Activated naive CD8-positive, alpha-beta T cell treated with anti-CD3 and anti-CD28 coated beads for 36 hours (primary cell): Measurements from ENCODE around the gene WIPF3. TPM values are rescaled to one million over a fixed set of nuclear protein-coding genes. Genes with fewer than 3 reads are reported as not detected.

Experiments
- DNase-seq: peaks from one replicate; pipeline ENCODE4 v3.0.0; 2021
- H3K27ac Mint-ChIP-seq: one replicate; pipeline ENCODE4 v1.8.0; 2022; ENCODE audit warnings: mild to moderate bottlenecking, moderate library complexity, mixed read lengths
- H3K27me3 Mint-ChIP-seq: one replicate; pipeline ENCODE4 v1.8.0; 2022; ENCODE audit warnings: mild to moderate bottlenecking, mixed read lengths
- H3K36me3 Mint-ChIP-seq: one replicate; pipeline ENCODE4 v1.8.0; 2021; ENCODE audit warnings: mild to moderate bottlenecking, mixed read lengths
- H3K4me1 Mint-ChIP-seq: one replicate; pipeline ENCODE4 v1.8.0; 2021; ENCODE audit warnings: mixed read lengths
- H3K4me3 Mint-ChIP-seq: one replicate; pipeline ENCODE4 v1.8.0; 2022; ENCODE audit warnings: mild to moderate bottlenecking, moderate library complexity, mixed read lengths
- H3K9me3 Mint-ChIP-seq: one replicate; pipeline ENCODE4 v1.8.0; 2022; ENCODE audit warnings: mixed read lengths
- total RNA-seq, 2 experiments: library from RNA; stranded (reverse); gene quantifications; one replicate each; pipeline ENCODE4 v1.2.3, GENCODE V29; 2021

WIPF3 gene
- total RNA-seq, 2 experiments from 2014 or later = not detected

- no peak for DNase-seq
- H3K27me3 Mint-ChIP-seq = no peaks in the 10 kb centered on the region
- H3K27ac Mint-ChIP-seq = no peak overlapping the region
- H3K4me1 Mint-ChIP-seq = no peaks in the 10 kb centered on the region
- H3K36me3 Mint-ChIP-seq = no peaks in the 10 kb centered on the region
- H3K9me3 Mint-ChIP-seq = peaks cover 3% of the 10 kb centered on the region
- H3K4me3 Mint-ChIP-seq = no peak overlapping the region
Measured at GRCh38 chr7:29892231-29892630, 85.9 kb downstream of the WIPF3 start.

- H3K4me3 Mint-ChIP-seq = no peak overlapping the region
- H3K9me3 Mint-ChIP-seq = peaks cover 3% of the 10 kb centered on the region
- H3K27ac Mint-ChIP-seq = no peak overlapping the region
- DNase-seq = no peak
- H3K27me3 Mint-ChIP-seq = no peaks in the 10 kb centered on the region
- no peaks in the 10 kb centered on the region for H3K36me3 Mint-ChIP-seq
- H3K4me1 Mint-ChIP-seq = no peaks in the 10 kb centered on the region
Measured at GRCh38 chr7:29893351-29893965, 87.2 kb downstream of the WIPF3 start.

- Mint-ChIP-seq H3K4me1 (no peaks in the 10 kb centered on the region), H3K27ac (no peak overlapping the region), H3K9me3 (peaks cover 6% of the 10 kb centered on the region), H3K36me3 (no peaks in the 10 kb centered on the region), H3K4me3 (no peak overlapping the region), H3K27me3 (no peaks in the 10 kb centered on the region)
- no peak for DNase-seq
Measured at GRCh38 chr7:29894256-29894655, 87.9 kb downstream of the WIPF3 start.

- H3K27me3 Mint-ChIP-seq = no peaks in the 10 kb centered on the region
- no peaks in the 10 kb centered on the region for H3K36me3 Mint-ChIP-seq
- no peak for DNase-seq
- peaks cover 2% of the 10 kb centered on the region for H3K4me1 Mint-ChIP-seq
- H3K27ac Mint-ChIP-seq = no peak overlapping the region
- no peak overlapping the region for H3K4me3 Mint-ChIP-seq
- H3K9me3 Mint-ChIP-seq = peaks cover 6% of the 10 kb centered on the region
Measured at GRCh38 chr7:29895559-29895958, 89.3 kb downstream of the WIPF3 start.

- DNase-seq = no peak
- Mint-ChIP-seq H3K4me3 (no peak overlapping the region), H3K4me1 (peaks cover 2% of the 10 kb centered on the region), H3K36me3 (no peaks in the 10 kb centered on the region), H3K27ac (no peak overlapping the region), H3K27me3 (no peaks in the 10 kb centered on the region), H3K9me3 (peaks cover 6% of the 10 kb centered on the region)
Measured at GRCh38 chr7:29896685-29897411, 90.5 kb downstream of the WIPF3 start.

GRCh38 chr7:29898301-29898700 is 92.0 kb downstream of the WIPF3 start:
- H3K27me3 Mint-ChIP-seq = no peaks in the 10 kb centered on the region
- DNase-seq = no peak
- H3K4me3 Mint-ChIP-seq = no peak overlapping the region
- H3K27ac Mint-ChIP-seq = no peak overlapping the region
- H3K36me3 Mint-ChIP-seq = no peaks in the 10 kb centered on the region
- H3K4me1 Mint-ChIP-seq = peaks cover 2% of the 10 kb centered on the region
- H3K9me3 Mint-ChIP-seq = peaks cover 6% of the 10 kb centered on the region

GRCh38 chr7:29900745-29901144 is 94.4 kb downstream of the WIPF3 start:
- peaks cover 2% of the 10 kb centered on the region for H3K4me1 Mint-ChIP-seq
- H3K4me3 Mint-ChIP-seq = no peak overlapping the region
- H3K27ac Mint-ChIP-seq = no peak overlapping the region
- no peak for DNase-seq
- H3K9me3 Mint-ChIP-seq = peaks cover 10% of the 10 kb centered on the region
- peaks cover 3% of the 10 kb centered on the region for H3K36me3 Mint-ChIP-seq
- H3K27me3 Mint-ChIP-seq = no peaks in the 10 kb centered on the region

- peaks cover 16% of the 10 kb centered on the region for H3K36me3 Mint-ChIP-seq
- no peak overlapping the region for H3K27ac Mint-ChIP-seq
- H3K4me1 Mint-ChIP-seq = no peaks in the 10 kb centered on the region
- H3K27me3 Mint-ChIP-seq = no peaks in the 10 kb centered on the region
- DNase-seq = no peak
- H3K4me3 Mint-ChIP-seq = no peak overlapping the region
- H3K9me3 Mint-ChIP-seq = peaks cover 24% of the 10 kb centered on the region
Measured at GRCh38 chr7:29906200-29907022, 100.1 kb downstream of the WIPF3 start.

GRCh38 chr7:29914180-29914579 is 107.9 kb downstream of the WIPF3 start:
- H3K4me1 Mint-ChIP-seq = no peaks in the 10 kb centered on the region
- no peak overlapping the region for H3K4me3 Mint-ChIP-seq
- H3K27ac Mint-ChIP-seq = no peak overlapping the region
- no peaks in the 10 kb centered on the region for H3K9me3 Mint-ChIP-seq
- DNase-seq = no peak
- H3K36me3 Mint-ChIP-seq = no peaks in the 10 kb centered on the region
- H3K27me3 Mint-ChIP-seq = no peaks in the 10 kb centered on the region

GRCh38 chr7:29915481-29916215 is 109.3 kb downstream of the WIPF3 start:
- Mint-ChIP-seq H3K4me3 (no peak overlapping the region), H3K27ac (no peak overlapping the region), H3K9me3 (no peaks in the 10 kb centered on the region), H3K27me3 (no peaks in the 10 kb centered on the region), H3K4me1 (no peaks in the 10 kb centered on the region), H3K36me3 (peaks cover 2% of the 10 kb centered on the region)
- DNase-seq = no peak

GRCh38 chr7:29917641-29918040 is 111.3 kb downstream of the WIPF3 start:
- H3K27ac Mint-ChIP-seq = no peak overlapping the region
- peaks cover 3% of the 10 kb centered on the region for H3K36me3 Mint-ChIP-seq

GRCh38 chr7:29918850-29919249 is 112.5 kb downstream of the WIPF3 start:
- Mint-ChIP-seq H3K4me1 (no peaks in the 10 kb centered on the region), H3K27me3 (no peaks in the 10 kb centered on the region), H3K9me3 (no peaks in the 10 kb centered on the region), H3K27ac (no peak overlapping the region), H3K4me3 (no peak overlapping the region), H3K36me3 (peaks cover 3% of the 10 kb centered on the region)
- no peak for DNase-seq

More at GRCh38 chr7:29917641-29918040, 111.3 kb downstream of the WIPF3 start:
- Mint-ChIP-seq H3K9me3 (no peaks in the 10 kb centered on the region), H3K4me1 (no peaks in the 10 kb centered on the region), H3K4me3 (no peak overlapping the region), H3K27me3 (no peaks in the 10 kb centered on the region)
- no peak for DNase-seq

GRCh38 chr7:29919790-29920189 is 113.5 kb downstream of the WIPF3 start:
- H3K27ac Mint-ChIP-seq = no peak overlapping the region

GRCh38 chr7:29920491-29920890 is 114.2 kb downstream of the WIPF3 start:
- peaks cover 5% of the 10 kb centered on the region for H3K4me1 Mint-ChIP-seq
- no peaks in the 10 kb centered on the region for H3K9me3 Mint-ChIP-seq
- no peaks in the 10 kb centered on the region for H3K27me3 Mint-ChIP-seq
- peaks cover 3% of the 10 kb centered on the region for H3K36me3 Mint-ChIP-seq
- no peak overlapping the region for H3K4me3 Mint-ChIP-seq
- no peak for DNase-seq
- H3K27ac Mint-ChIP-seq = no peak overlapping the region

More at GRCh38 chr7:29919790-29920189, 113.5 kb downstream of the WIPF3 start:
- Mint-ChIP-seq H3K36me3 (peaks cover 3% of the 10 kb centered on the region), H3K4me1 (peaks cover 4% of the 10 kb centered on the region), H3K27me3 (no peaks in the 10 kb centered on the region), H3K9me3 (no peaks in the 10 kb centered on the region), H3K4me3 (no peak overlapping the region)
- no peak for DNase-seq
